DMS79 (cell line): ENCODE data around the gene XYLT1.

ENCODE experiments used
- DNase-seq: peaks from one replicate; lab custom pipeline; 2025; lab: John Stamatoyannopoulos, UW

Gene XYLT1

DNA sequence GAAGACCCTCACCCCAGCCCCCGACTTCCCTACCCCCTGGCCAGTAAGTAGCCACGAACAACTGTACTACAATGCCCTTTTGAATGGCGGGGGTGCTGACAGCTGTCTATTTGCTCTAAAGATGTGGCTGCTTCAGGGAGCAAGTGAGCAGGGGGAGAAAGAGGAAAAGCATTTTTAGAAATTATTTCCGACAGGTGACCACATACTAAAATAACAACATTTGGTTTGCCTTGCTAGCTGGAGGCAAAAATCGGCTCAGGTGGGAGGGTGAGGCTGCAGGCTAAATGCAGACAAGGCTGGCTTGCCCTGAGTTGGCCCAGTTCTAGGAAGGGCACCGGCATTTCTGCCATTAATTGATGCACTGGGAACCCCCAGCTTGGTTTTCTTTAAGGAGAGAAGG lies 188.5 kb downstream of the XYLT1 start:
- DNase-seq = no peak

GRCh38 chr16:17281052-17281451 lies 189.7 kb downstream of the XYLT1 start:
- DNase-seq = no peak

DNA sequence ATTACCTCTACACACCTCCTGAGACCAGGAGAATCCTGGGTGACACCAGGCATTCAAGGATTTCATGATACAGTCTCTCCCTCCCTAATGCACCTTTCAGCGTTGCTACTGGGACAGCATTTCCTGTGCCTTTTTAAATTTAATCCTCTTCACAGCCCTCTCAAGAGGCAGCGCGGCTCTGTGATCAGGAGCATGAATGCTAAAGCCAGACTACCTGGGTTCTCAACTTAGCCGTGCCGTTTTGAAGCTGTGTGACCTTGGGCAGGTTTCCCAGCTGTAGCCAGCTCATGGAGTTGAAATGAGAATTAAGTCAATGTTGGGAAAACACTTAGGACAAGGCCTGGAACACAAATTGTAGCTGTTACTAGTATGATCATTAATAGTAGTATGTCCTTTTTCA lies 191.8 kb downstream of the XYLT1 start:
- no peak for DNase-seq

- no peak for DNase-seq
Observed at GRCh38 chr16:17277981-17278381, 192.8 kb downstream of the XYLT1 start.

DNA sequence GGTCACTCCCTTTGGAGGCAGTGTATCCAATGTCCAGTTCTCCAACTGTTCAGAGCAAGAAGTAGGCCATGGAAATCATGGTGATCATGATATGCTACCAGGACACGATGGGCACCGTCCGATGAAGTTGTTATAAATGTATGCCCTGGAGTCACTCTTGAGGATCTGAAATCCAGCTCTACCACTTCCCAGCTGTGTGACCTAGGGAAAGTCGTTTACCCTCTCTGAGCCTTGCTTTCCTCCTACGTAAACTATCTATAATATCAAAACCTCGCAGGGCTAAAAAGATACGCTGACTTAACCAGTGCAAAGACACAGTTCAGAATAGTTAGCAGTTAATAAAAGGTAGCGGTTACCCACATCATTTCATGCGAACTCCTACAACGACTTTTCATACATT lies 194.2 kb downstream of the XYLT1 start:
- DNase-seq = no peak

GRCh38 chr16:17276010-17276530 lies 194.7 kb downstream of the XYLT1 start:
- no peak for DNase-seq

DNA sequence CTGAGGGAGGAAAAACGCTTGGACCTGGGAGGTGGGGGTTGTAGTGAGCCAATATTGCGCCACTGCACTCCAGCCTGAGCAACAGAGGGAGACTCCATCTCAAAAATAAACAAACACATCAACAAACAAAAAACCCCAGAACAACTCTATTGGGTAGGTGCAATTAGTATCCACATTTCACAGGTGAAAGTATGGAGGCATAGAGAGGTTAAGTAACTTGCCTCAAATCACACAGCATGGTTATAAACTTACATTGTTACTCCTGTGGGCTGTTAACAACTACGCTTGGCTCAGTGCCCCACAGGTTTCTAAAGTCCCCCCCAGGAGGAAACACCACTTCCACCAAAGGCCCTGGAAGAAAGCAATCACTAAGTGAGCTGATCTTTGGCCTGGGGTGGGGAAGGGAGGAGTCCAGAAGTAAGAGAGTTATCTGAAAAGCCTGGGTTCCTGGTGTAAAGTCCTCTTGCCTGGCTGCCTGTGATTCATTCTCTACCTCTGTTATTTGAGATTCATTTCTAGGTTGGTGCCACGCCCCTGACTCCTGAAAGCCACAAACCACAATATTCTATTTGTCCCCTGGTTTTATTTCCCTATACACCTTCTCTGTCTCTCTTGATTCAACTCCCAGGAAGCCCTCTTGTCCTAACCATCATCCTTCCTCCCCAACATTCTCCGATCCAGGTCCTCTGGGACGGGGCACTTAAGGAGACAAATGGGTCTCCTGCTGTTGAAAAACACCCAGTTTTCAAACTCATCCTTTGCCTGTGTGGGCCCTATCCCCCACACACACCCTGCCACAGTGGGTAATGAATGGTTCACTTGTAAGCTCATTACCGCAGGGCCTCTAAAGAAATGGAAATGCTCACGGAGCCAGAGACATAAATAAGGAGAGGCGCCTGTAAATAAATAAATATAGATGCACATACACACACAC lies 195.4 kb downstream of the XYLT1 start:
- no peak for DNase-seq

DNA sequence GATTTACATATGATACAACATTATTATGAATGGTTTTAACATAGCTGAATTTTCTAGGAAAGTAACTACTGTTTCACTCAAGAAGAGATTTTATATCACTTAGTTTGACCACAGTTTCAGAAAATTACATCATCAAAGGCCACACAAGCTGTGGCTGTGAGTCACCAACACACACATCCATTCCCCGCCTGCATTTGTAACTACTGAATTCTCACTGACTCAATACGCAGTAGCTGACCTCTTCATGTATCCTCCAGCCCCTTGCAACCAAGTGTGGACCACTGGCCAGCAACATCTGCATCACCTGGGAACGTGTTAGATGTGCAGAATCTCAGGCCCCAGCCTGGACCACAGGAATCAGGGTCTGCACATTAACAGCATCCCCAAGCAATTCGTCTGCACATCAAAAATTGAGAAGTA lies 197.6 kb downstream of the XYLT1 start:
- no peak for DNase-seq

DNA sequence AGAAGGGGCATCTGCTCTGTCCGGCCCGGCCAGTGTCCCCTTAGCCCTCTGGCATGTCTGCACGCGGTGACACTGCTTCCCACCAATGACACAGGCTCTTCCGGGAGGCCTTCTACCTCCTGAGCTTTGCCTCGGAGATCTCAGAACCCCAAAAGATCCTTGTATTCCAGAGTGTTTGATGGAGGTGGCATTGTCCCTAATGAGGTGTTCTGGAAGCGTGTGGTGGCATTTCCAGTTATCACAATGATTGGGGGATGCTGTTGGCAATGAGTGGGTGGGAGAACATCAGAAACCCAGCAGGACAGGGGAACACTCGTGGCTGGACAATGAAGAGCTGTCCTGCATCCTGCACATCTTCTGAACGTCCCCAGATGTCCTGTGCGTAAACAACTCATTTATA lies 198.0 kb downstream of the XYLT1 start:
- no peak for DNase-seq

DNA sequence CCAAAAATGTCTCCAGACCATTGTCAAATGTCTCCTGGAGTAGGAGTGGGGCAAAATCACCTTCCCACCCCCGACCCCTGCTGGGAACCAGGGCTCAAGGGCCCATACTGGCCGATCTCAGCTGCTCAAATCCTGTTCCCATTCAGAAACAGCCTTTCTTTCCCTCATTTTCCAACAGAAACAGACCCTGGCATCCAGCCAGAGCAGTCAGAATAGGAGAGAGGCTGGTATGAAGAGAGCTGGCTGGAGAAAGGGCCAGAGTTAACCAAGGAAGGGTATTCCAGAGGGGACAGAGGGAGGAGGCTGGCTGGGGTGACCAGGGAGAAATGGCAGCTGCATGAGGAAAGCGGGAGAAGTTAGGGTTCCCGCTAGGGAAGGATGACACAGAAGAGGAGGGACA lies 199.1 kb downstream of the XYLT1 start:
- no peak for DNase-seq

DNA sequence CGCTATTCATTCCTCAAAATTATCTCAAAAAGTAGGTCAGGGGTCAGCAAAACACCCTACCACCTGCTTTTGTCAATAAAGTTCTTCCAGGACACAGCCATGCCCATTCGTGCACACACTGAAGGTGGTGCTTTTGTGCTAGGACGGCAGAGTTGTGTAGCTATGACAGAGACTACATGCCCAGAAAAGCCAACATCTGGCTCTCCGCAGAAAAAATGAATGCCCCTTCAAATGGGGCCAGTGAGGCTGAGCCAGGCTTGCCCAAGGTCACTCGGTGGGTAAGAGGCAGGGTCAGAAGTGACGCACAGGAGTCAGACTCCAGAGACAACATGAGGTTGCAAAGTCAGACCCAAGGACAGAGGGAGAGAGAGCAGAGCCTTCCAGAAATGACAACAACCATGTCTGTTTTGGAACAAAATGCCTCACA lies 200.1 kb downstream of the XYLT1 start:
- no peak for DNase-seq

- DNase-seq = no peak
Observed at GRCh38 chr16:17270111-17270510, 200.6 kb downstream of the XYLT1 start.

DNA sequence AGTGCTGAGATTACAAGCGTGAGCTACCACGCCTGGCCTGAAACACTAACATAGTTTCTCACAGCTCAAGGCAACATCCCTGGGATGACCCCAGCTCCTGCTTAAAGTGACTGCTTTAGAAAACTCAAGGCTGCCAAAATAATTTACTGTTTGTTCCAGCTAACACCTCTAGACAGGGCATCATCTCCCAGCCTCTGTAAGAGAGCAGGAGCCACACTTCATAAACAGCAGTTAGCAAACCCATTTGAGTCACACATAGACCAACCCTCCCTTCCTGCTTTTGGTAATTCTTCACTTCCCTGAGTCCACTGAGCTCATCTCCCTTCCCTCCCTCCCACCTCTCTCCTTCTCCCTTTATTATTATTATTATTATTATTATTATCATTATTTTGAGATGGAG lies 201.3 kb downstream of the XYLT1 start:
- DNase-seq = no peak

DNA sequence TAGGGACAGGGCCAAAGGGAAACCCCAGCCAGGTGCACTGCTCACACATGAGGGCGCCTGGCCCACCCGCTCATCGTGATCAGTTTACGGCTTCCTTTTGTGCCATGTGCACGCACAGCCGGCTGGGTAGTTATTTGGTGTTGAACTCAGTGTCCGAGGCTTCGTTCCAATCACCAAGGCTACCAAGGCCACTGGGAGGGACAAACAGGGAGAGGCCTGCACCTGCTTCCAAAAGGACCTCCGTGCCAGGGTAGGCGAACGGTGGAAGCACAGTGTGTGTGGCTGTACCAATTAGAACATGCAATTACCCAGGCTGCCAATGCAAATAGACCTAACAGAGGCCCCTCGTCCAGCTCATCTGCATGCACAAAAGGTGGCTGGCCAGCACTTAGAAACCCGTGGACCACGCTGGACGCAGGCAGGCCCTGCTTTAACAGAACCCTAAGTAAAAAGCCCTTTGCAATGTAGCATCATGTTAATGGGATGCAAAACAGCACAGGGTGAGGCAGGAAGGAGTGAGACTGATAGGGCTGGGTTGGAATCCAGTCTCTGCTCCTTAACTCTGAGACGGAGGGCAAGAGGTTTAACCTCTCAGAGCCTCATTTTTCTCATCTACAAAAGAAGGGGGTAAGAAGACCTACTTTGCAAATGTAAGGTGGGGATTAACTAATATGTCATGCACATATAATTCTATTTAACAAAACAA lies 204.0 kb downstream of the XYLT1 start:
- no peak for DNase-seq

GRCh38 chr16:17265154-17265553 lies 205.6 kb downstream of the XYLT1 start:
- no peak for DNase-seq

DNA sequence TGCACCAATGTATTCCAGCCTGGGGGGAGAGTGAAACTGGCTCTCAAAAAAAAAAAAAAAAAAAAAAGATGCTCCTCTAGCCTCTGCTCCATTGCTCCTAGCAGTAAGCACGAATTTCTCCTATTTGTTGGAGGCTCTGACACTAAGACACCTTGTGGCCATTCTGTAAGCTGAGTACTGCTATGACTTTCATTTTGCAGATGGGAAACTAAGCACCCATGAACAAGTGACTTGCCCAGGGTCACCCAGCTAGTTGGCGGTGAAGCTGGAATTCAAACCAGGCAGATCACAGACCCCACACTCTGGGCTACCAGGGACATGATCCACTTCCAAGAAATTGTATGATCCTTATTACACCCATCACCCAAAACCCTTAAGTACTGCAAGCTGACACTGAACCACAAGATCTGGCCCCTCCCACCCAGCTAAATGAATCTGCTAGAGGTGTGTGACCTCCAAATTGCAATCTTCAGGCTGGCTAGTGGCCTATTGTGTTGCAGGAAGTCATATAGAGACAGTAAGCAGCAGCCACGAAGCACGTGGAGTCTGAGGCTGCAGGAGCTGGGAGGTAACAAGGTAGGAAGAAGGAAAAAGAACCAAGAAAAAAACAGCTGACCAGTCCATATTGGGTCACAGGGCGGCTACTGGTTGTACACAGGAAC lies 209.4 kb downstream of the XYLT1 start:
- DNase-seq = no peak

DNA sequence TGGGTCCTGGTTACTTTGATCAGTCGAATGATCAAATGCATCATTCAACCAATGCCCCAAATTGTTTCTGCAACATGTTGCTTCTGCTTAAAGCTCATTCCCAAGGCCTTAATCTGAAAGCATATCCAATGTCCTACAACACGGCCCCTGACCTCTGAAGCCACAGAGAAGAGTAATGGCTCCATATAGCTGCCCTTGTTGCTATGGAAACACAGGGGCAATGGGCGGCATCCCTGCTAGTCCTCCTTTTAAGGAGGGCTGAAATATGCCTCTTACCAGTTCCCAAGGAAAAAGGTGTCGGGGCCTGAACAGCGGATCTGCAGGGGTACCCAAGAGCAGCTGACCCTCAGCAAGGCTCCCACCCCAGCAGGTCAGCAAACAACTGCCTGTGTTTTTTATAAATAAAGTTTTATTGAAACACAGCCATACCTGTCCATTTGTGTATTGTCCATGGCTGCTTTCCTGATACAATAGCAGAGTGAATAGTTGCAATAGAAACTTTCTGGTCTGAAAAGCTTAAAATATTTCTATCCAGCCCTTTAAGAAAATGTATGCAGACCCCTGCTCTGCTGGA lies 210.4 kb downstream of the XYLT1 start:
- no peak for DNase-seq

- no peak for DNase-seq
Observed at GRCh38 chr16:17259751-17260270, 210.9 kb downstream of the XYLT1 start.

- DNase-seq = no peak
Observed at GRCh38 chr16:17258848-17259713, 211.7 kb downstream of the XYLT1 start.

GRCh38 chr16:17258077-17258599 lies 212.6 kb downstream of the XYLT1 start:
- no peak for DNase-seq
